NOMO-1 (cell line): Measurements from ENCODE around the gene NEURL3.
"Not testable (repeated sequence)": the region's sequence is repeated elsewhere in the genome, so short reads cannot be mapped to it uniquely, and the experiment has no call there.

Experiments
- DNase-seq, 2 experiments: peaks; one replicate each; lab custom pipeline; 2025; ENCODE audit not compliant: unreplicated experiment in 2 of 2; lab: John Stamatoyannopoulos, UW

Gene NEURL3, protein sequence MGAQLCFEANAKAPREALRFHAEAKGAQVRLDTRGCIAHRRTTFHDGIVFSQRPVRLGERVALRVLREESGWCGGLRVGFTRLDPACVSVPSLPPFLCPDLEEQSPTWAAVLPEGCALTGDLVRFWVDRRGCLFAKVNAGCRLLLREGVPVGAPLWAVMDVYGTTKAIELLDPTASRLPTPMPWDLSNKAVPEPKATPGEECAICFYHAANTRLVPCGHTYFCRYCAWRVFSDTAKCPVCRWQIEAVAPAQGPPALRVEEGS

DNA sequence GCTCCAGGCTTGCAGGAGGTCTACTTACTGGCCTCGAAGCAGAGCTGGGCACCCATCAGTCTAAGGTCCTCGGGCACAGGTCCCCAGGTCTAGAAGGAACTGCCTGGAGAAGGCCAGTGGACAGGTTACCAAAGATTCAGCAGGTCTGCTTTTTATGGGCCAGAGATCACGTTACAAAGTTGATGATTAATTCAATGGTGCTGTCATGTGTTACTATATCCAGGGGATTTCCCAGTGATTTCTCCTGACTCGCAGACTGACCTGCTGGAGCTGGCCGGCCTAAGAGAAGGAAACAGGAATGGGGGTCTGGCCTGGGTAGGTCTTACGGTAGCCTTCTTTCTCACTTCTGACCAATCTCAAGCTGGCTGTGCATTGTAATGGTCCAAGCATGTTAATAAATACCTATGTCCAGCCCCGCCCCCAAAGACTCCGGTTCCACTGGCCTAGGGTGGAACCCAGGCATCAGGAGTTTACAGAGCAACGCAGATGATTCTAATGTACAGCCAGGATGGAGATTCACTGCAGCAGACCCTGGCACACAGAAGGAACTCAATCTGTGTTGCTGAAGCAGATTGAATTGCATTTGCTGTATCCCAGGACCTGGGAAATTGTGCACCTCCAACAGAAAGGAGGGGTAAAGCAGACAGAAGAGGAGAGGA is at the start of gene NEURL3:
NEURL3 (minus strand) TSS at position 127 of the 659 bp plus-strand sequence; CDS start at position 56, 71 bp downstream.
- DNase-seq = no peak

DNA sequence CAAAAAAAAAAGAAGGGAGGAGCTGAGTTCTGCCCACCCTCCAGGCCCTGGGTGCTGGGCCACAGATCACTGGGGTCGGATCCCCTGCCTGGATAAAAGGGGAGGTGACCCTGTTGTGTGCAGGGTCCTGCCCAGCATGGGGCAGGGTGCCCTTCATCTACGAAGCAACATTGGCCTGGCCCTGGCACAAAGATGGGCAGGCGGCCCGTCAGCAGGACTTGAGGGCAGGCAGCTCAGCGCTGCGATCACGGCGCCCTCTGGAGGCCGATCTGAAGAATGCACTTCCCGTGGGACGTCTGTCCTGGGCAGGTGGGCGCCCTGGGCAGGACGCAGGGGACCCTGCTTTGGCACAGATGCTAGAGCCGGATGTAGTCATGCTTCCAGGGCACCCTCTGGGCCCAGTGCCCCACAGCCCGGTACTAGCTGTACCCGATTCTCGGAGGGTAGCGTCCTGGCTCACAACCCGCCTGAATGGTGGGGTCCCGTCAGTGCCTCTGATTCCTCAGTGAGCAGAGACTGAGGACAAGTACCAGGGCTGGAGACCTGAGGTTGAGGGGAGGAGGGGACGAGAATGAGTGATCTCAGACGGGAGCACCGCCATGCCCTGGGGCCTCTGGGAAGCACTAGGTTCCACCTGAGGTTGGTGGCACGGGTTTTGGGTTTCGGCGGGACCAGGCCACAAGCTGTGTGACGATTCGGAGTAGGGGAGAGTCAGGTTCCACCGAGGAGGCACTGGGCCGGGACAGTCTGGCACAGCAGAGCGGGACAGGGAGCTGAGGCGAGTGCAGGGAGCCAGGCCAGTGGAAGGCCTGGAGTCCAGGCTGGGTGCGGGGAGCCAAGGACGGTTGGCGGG is 49.4 kb upstream of the NEURL3 start:
- DNase-seq = peak; percentile 19 to 21

DNA sequence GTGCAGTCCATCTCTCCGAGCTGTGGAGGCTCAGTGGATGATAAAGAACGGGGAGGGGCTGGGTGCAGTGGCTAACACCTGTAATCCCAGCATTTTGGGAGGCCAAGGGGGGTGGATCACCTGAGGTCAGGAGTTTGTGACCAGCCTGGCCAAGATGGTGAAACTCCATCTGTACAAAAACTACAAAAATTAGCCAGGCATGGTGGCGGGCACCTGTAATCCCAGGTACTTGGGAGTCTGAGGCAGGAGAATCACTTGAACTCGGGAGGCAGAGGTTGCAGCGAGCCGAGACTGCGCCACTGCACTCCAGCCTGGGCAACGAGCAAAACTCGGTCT is 48.8 kb upstream of the NEURL3 start:
- not testable (repeated sequence) for DNase-seq

DNA sequence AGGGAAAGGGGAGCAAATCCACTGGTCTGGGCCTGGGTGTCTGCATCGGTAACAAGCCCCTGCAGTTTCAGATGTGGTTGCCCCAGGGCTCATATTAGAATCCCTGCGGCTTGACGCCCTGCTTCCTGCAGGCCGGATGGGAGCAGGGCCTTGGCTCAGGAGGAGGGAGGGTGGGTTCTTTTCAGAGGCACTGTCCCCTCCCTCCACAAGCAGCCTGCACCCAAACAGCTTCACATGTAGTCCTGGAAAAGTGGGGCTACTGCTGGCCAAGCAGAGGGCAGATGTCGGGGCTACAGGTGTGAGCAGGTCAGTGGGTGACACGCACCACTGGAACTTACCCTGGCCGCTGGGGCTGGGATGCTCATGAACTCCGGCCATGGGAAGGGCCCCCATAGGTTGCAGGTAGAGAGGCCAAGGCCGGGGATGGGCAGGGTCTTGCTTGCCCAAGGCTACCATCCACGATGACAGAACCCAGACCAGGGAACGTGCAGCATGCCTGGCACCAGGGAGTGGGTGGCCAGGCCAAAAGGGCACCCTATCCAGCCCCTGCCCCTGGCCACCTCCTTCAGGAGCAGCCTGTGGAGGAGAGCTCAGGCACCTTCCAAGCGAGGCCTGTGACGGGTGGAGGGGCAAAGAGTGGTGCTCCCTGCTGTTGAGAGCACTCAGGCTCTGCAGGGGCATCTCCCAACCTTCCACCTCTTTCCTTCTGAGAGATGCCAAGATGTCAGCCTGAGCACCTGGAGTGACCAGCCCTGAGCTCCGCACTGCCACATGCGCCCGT is 48.2 kb upstream of the NEURL3 start:
- no peak for DNase-seq

DNA sequence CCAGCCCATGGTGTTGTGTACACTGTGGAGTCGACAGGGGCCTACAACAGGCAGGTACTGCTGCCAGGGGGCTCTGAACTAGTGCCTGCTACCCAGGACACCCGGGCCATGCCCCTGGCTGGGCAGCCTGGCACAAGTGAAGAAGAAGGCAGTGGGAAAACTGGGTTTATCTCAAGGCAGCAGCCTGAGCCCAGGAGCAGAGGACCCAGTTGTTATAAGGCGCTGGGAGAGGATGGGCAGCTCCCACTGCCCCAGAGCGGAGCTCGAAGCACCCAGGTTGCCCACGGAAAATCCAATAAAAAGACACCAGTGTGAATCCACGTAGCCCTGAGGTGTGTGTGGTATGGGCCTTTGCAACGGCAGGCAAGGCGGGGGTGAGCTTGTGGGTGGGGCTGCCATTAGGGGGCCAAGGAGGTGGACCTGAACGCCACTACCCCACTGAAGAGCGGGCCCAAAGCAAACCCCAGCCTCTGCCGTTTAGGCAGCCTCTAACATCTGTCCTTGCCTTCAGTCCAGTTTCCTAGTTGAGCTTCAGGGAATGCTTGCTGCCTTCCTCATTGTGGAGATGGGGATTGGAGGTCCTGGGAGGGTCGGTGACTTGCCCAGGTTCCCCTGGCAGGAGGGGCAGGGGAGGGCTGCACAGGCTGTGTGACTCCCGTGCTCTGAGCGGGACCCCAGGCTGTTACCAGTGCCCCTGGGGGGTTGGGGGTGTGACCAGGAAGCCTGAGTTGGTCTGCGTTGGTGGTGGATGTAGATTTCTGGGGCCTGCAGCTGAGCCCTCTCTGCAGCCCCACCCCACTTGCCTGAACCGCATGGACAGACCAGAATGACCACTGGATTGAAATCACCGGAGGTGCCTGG is 47.4 kb upstream of the NEURL3 start:
- no peak for DNase-seq

DNA sequence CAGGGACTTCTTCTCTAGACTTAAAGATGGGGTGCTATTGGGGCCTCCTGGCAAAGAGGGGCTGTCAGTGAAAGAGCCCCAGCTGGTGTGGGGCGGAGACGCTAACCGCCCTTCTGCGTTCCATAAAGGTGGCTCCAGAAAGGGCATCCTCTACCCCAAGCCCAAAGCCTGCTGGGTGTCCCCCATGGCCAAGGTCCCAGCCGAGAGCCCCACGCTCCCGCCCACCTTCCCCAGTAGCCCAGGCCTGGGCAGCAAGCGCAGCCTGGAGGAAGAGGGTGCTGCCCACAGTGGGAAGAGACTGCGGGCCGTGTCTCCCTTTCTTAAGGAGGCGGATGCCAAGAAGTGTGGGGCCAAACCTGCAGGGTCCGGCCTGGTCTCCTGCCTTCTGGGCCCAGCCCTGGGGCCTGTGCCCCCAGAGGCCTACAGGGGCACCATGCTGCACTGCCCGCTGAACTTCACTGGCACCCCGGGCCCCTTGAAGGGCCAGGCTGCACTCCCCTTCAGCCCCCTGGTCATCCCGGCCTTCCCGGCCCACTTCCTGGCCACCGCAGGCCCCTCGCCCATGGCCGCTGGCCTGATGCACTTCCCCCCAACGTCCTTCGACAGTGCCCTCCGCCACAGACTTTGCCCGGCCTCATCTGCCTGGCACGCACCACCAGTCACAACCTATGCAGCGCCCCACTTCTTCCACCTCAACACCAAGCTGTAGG is 46.6 kb upstream of the NEURL3 start:
- no peak for DNase-seq

DNA sequence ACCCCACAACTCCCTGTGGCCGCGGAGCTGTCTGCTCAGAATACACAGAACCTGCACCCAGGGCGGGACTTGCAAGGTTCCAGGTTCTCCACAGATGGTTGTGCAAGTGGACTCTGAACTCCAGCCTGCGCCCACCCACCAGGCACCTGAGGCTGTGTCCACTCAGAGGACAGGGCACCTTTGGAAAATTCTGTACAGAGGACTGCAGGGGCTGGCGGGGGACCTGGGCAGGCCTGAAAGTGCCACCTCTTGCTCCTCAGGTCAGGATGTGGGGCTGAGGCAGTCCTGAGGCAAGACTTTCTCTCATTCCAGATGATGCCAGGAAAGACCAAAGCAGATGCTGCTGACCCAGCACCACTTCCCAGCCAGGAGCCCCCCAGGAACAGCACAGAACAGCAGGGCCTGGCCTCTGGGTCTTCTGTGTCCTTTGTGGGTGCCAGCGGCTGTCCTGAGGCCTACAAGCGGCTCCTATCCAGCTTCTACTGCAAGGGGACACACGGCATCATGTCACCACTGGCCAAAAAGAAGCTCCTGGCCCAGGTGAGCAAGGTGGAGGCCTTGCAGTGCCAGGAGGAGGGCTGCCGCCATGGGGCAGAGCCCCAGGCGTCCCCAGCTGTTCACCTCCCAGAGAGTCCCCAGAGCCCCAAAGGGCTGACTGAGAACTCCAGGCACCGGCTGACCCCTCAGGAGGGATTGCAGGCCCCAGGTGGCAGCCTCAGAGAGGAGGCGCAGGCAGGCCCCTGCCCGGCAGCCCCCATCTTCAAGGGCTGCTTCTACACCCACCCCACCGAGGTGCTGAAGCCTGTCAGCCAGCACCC is 45.8 kb upstream of the NEURL3 start:
- no peak for DNase-seq

DNA sequence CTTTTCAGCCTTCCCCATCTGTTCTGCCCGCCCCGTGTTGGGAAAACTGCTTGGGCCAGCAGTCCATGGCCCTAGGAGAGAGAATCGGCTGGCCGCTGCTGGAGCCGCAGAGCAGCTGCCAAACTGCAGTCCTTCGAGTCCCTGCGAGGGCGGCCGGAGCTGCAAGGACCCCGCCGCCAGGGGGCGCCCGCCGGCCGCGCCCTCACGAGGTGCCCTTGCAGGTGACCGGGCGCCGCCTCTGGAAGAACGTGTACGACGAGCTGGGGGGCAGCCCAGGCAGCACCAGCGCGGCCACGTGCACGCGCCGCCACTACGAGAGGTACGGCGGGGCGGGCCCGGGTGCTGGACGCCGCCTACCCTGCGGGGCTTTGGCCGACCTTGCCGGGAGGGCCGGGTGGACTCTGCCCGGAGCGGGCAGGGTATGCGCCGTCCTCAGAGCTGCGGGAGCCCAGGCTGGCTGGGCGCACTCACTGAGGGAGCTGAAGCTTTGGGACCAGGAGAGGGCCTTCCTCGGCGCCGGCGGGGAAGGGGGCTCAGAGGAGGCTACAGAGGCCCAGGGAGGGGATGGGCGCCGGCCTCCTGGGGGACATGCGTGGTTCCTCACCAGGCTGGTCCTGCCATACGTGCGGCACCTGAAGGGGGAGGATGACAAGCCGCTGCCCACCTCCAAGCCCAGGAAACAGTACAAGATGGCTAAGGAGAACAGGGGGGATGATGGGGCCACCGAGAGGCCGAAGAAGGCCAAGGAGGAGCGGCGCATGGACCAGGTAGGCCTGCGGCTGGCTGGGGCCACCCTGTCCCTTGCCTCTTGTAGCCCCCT is 45.0 kb upstream of the NEURL3 start:
- no peak for DNase-seq

DNA sequence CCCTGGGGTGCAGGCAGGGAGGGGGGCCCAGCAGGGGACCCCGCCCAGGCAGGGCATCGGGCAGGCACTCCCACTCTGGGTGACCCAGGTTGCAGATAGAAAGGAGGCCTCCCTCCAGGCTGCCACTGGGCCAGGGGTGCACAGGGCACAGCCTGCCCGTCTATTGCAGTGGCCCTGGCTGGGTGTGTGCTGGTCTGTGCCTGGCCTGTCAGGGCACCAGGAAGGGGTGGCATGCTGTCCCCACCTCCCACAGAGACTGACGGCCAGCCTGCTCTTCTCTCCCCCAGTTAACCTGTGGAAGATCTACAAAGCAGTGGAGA is 44.3 kb upstream of the NEURL3 start:
- DNase-seq = no peak

DNA sequence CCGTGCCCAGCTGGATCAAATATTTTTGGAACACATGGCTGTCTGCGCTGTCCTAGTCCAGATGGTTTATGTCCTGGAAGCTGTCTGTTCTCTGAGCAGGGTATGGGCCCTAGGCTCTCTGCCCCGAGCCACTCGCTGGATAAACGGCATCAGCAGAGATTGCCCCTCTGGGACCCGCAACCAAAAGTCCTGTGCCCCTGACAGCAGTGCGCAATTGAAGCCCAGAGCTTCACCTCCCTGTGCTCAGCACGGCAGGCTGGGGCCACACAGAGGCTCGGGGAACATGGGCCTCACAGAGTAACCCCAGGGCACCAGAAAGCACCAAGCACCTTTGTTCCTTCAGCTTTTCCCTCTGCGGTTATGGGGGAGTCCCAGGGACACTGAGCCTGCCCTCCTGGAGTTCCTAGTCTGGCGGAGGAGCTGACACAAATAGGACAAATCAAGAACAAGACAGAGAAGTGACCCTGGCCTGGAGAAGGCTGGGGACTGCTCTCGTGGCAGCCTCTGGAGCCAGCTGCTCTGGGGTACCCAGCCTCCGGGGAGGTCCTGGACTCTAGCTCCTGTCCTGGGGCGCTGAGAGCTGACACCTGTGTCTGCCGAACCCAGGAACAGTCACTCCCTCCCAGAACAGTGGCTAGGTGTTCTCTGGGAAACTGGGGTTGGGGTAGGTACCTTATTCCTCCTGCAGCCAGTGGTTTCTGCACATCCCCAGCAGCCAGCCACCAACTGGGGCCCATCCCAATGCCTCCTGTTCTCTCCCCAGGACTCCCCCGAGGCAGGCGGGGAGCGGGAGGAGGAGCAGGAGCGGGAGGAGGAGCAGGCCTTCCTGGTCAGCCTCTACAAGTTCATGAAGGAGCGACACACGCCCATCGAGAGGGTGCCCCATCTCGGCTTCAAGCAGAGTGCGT is 43.7 kb upstream of the NEURL3 start:
- DNase-seq = no peak

DNA sequence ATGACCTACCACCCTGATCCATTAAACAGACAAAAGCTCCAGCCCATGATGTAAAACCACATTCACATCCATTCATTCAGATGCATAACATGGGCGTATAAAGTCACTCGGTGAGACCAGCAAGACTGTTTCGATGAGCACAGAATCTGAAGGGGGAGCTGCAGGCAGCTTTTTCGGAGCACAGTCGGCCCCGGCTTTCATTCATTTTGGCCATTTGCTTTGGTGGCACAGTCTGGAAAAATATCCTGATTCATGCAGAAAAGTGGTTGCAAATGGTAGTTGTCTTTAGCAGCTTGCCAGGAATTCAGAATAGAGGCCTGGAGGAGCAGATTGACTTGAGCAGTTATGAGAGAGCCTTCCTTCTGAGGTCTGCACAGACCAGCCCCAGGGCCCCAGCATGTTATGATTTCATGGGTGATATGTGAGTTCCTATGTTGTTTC is 42.6 kb upstream of the NEURL3 start:
- DNase-seq = no peak

DNA sequence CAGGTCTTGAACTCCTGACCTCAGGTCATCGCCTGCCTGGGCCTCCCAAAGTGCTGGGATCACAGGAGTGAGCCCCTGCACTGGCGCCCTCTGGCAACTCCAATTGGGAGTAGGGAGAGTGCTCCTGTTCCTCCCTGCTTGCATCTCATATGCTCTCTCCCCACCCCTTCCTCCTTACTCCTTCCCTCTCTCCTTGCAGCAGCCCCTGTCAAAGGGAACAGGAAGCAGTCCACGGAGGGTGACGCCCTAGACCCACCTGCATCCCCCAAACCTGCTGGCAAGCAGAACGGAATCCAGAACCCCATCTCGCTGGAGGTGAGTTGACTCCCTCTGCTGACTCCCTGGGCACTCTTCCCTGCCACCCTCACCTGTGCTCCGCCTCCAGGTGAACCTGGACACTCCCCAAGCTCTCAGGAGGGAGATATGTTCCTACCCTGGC is 42.1 kb upstream of the NEURL3 start:
- no peak for DNase-seq

DNA sequence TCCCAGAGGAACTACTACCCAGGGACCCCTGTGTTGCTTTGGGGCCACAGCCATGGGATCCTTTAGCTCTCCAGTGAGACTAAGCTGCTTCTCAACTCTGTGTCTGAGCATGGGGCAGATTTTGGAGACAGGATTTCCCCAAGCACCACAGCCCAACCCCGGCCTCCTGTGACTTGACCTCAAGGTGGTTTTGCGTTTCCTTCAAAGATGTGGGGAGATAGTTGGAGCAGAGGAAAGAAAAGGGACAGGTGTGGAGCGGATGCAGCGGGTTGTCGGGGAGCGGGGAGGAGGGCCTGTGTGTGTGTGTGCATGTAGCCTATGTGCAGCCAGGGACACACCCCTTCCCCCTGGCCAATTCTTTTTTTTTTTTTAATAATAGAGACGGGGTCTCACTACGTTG is 41.6 kb upstream of the NEURL3 start:
- no peak for DNase-seq

DNA sequence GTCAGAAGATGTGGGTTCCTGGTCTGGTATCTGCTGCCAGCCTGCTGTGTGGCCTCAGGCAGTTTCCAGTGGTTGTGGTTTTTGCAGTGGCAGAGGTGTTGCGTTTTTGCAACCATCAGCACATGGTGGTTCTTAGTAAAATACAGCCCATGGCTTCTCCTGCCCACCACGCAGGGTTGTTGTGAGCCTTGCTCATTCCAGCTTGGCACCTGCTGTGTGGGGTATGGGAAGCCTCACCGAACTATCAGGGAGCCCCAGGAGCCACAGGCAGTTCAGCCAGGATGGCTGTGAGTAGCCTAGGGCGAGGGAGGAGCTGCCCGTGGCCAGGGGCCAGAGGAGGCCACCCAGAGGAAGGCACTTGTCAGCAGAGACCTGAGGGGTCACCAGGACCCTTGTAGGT is 41.2 kb upstream of the NEURL3 start:
- DNase-seq = no peak

DNA sequence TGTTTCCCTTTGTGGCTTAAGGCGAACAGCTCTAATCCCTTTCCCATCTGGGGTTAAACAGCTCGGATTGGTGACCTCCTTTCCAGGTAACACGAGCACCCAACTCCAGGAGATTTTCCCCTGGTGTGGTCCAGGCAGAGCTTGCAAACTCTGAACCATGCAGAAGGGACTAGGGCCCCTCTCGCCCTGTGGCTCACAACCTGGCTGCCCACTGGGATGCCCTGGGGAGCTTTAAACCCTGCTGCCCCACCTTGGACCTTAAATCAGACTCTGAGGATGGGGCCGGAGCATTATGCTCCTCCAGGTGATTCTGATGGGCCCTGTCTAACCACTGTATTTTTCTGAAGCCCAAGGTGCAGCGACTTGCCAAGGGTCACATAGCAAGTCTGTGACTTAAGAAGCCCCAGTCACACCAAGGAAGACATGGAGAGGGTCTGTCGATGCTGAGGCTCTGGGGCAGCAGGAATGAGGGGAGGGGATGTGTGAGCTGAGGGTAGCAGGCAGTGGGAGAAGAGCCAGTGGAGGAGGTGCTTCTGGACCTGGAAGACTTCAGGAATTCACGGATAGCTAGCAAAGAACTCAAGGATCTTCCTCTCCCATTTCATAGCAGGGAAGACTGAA is 37.3 kb upstream of the NEURL3 start:
- no peak for DNase-seq

DNA sequence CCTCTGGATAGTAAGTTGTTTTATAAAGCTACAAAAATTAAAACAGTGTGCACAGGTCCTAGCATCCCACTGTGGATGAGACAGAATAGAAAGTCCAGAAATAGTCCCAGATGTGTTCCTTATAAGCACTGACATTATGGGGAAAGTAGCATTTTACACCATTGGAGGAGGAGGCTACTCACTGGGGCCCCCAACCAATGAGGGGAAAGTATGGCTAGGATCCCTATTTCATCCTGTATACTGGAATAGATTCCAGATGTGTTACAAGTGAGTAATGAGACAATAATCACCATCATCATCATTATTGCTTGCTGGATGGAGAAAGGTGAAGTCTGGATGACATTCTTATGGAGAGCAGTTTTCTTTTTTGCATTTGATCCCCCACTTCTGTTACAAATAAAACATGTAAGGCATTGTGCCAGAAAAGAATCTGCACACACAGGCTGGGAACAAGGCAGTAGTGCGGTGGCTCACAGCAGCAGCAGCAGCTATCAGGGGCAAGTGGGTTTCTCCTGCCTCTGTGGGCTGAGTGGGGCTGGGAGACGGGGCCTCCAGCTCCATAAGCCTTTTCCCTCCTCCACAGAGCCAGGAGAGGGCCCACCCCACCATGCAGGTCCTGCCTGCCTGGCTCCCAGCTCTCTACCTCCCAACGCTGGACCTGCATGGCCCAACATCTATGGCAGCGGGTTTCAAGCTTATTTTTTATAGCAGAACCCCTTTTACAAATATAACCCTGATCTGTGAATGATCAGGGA is 36.4 kb upstream of the NEURL3 start:
- DNase-seq = no peak
